Measurements from ENCODE around the gene ARHGEF7.

GRCh38 chr13:111329641-111330040 lies 214.5 kb downstream of the ARHGEF7 start:
- TF ChIP-seq YY1 (IDR thresholded peaks at IDR 0.05; ENCODE audit: insufficient read depth, insufficient read length) (no peak), ZNF274 (IDR thresholded peaks at IDR 0.05; ENCODE audit: low read depth, low read length) (no peak)
